NCI-H1092 (cell line): ENCODE data around the gene AGMAT.

Source experiments
- DNase-seq: peaks from one replicate; lab custom pipeline; 2025; lab: John Stamatoyannopoulos, UW

The AGMAT gene, protein sequence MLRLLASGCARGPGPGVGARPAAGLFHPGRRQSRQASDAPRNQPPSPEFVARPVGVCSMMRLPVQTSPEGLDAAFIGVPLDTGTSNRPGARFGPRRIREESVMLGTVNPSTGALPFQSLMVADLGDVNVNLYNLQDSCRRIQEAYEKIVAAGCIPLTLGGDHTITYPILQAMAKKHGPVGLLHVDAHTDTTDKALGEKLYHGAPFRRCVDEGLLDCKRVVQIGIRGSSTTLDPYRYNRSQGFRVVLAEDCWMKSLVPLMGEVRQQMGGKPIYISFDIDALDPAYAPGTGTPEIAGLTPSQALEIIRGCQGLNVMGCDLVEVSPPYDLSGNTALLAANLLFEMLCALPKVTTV

DNA sequence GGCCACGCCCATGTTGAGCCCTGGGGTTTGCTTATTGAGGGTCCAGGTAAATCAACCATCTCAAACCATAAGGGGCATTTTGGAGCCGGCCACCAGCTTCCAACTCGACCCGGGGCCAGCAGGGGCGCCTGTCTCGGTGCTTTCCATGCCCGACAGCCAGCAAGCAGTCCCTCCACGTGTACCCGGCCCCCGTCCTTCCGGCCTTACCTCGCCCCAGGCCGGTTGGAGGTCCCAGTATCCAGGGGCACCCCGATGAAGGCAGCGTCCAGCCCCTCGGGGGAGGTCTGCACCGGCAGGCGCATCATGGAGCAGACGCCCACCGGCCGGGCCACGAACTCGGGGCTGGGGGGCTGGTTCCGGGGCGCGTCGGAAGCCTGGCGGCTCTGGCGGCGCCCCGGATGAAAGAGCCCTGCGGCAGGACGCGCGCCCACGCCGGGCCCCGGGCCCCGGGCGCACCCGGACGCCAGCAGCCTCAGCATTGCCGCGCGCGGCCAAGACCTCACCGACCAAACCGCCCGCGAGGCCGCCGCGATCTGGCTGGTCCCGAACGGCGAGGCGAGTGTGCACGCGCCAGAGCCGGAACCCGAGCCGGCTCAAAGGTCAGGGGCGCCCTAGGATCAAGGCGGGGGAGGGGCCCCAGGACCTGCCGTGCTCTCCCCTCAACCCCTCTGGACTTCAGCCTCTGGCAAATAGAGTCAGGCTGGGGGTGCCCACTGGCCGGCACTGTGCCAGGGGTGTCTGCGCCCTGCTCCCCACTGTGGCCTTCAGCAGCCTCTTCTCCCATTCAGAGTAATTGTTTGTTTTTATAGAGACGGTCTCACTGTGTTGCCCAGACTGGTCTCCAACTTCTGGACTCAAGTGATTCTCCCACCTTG, at the start of gene AGMAT:
Gene AGMAT (minus strand): TSS at position 563 of the 875 bp plus-strand sequence. CDS start 84 bp downstream, at position 479.
- no peak for DNase-seq

GRCh38 chr1:15633756-15634420, 49.0 kb upstream of the AGMAT start:
- no peak for DNase-seq

- no peak for DNase-seq
Observed at GRCh38 chr1:15628003-15628402, 43.2 kb upstream of the AGMAT start.

DNA sequence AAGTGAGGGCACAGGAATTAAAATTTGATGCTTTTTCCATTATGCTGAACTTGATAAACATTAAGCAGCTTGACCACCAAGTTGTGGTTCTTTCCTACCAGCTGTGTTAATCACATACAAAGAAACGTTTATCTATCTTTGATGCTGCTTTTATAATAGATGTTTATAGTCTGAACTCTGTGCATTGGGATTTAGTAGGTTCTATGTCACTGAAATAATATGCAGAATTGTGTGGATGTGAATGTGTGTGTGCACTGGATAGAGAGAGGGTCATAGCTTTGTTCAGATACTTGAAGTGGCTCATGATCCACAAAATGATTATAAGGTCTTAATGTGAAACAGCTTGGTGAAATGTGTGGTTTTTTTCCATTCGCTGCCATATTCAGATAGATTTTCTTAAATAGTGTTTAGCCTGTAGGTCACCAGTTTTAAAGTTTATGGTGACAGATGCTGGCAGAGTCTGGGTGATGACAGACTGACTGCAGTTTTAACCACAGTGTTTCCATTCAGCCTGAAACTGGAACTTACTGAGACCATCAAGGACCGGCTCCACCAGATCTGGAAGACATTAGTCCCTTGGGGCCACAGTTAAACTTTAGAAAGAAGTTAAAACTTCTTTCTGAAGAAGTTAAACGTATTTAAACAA, 42.6 kb upstream of the AGMAT start:
- DNase-seq = no peak

GRCh38 chr1:15626269-15626950, 41.6 kb upstream of the AGMAT start:
- no peak for DNase-seq

DNA sequence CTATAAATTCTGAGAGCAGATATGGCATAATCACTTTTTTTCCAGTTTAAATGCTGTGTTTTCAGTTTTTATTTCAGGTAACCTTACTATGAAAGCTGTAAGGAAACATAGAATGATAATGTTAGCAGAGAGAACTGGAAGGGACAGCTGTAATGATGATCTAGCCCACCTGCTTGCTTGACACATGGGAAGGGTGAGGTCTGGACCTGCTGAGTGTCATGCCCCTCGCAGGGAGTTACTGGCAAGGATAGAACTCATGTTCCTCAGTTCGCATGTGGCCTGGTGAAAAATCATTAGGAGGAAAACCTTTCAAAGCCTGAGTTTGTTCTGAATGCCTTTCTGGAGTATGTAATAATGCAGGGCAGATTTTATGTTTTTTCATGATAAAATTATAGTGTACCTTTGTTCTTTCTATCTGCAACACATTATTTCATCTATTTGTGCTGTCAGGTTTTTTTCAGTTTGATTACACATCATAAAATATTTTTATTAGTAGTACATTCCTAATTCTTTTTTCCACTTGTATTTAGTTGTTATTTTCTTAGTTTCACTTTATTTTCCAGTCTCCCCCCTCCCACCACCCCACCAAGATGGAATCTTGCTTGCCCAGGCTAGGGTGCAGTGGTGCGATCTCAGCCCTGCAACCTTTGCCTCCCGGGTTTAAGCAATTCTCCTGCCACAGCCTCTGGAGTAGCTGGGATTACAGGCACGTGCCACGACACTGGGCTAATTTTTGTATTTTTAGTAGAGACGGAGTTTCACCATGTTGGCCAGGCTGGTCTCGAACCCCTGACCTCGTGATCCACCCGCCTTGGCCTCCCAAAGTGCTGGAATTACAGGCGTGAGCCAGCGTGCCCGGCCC, 40.4 kb upstream of the AGMAT start:
- DNase-seq = no peak

GRCh38 chr1:15624133-15624714, 39.4 kb upstream of the AGMAT start:
- DNase-seq = no peak

DNA sequence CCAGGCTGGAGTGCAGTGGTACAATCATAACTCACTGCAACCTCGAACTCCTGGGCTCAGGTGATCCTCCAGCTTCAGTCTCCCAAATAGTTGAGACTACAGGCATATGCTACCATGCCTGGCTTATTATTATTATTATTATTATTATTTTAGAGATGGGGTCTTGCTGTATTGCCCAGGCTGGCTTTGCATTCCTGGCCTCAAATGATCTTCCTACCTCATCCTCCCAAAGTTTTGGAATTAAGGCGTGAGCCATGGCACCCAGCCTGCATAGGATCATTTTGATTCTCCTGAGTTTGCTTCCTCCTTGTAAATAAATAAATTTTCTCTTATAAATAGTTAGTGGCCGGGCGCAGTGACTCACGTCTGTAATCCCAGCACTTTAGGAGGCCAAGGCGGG, 38.6 kb upstream of the AGMAT start:
- no peak for DNase-seq

DNA sequence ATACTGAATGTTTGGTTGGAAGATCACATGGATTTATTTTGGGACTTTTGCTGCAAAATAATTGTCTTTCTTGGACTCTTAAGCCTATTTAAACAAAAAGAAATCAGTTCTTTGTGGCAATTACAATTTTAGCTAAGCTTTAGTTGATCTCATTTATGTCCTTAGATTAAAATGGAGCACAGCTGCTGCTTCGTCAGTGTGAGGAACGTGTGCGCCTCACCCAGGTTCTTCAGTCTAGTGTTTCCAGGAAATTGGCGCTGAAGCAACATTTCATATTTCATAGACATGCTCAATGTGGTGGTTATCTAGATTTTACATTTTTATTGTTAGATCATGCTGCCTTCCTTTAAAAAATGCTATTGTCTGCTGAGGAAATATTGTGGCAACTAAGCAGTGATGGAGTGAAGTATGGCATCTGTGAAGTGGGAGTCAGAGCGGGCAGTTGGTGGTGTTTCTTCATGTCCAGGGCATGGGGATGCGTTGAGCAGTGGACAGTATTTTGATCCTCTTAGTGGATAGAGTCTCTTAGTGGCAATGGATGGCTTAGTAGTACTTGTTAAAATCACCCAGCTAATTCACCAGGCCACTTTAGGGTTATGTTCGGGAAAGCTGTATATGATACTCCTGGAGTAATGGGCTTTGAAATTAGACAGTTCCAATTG, 38.0 kb upstream of the AGMAT start:
- no peak for DNase-seq

DNA sequence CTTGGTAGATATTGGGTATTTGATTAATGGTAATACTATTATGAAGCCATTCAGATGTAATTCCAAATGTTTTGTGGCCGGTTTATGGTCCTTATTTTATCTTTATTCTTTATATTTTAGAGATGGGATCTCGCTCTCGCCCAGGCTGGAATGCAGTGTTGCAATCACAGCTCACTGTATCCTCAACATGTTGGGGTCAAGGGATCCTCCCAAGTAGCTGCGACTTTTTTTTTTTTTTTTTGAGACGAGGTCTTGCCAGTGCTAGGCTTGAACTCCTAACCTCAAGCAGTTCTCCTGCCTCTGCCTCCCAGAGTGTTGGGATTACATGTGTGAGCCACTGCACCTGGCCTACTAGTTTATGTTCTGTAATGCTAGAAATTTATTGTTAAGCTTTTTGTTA, 37.1 kb upstream of the AGMAT start:
- no peak for DNase-seq

GRCh38 chr1:15620902-15621682, 36.2 kb upstream of the AGMAT start:
- no peak for DNase-seq

DNA sequence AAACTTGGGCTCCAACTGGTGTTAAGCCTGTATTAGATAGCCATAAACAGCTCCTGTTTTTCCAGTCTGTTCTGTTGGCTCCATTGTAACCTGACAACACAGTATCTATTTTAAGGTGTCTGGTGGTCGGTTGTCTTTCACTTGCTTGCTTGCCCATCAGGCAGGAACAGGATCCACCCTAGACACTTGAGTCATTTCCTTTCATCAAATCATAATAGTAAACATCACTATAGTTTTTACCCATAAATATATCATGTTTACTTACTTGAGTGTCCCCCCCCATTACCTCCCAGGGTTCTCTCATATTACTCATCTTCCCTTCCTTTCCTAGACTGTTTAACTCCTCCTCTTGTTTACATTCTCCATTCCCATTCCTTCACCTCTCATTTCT, 35.3 kb upstream of the AGMAT start:
- no peak for DNase-seq

GRCh38 chr1:15618655-15619525, 34.0 kb upstream of the AGMAT start:
- DNase-seq = no peak

- DNase-seq = no peak
Observed at GRCh38 chr1:15618077-15618654, 33.3 kb upstream of the AGMAT start.

DNA sequence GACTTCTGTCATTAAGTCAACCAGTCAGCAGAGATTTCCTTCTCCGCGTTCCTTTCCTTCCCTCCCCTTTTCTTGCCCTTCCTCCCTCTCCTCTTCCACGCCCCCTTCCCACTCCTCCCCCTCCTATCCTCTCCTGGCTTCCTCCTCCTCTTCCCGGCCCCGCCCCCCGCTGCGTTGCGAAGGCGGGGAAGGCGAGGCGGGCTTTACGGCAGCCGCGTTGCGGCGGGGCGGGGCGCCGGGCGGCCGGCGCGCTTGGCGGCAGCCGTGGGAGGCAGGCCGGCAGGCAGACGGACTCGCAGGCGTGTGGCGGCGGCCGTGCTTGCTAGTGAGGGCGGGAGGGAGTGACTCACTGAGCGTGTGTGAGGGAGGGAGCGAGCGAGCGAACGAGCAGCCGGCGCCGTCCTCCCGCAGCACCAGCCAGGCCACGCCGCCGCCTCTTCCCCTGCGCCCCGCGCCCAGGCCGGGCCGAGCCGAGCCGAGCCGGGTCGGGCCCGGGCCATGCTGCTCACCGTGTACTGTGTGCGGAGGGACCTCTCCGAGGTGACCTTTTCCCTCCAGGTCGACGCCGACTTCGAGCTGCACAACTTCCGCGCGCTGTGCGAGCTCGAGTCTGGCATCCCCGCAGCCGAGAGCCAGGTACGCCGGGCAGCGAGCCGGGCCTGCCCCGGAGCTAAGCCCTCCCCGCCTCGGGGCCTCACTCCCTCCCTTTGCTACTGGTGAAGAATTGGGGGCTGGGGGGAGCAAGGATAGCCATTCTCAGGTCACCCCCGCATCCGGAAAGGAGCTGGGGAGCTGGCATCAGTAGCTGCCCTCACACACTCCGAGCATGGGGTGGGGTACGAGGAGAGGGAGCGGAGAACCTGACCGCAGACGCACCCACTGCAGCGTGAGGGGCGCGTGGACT, 32.6 kb upstream of the AGMAT start, which contains the start of gene DDI2:
Gene DDI2 (plus strand): TSS at position 286 of the 904 bp plus-strand sequence. CDS start 213 bp downstream, at position 499.
- peak; percentile 97 for DNase-seq
